Jurkat, Clone E6-1 (cell line): Measurements from ENCODE around the gene CSF3R.
"Not testable (repeated sequence)": the region's sequence is repeated elsewhere in the genome, so short reads cannot be mapped to it uniquely, and the experiment has no call there.

ENCODE experiments used
- DNase-seq: peaks from one replicate; pipeline ENCODE4 v3.0.0-alpha.2; 2011; ENCODE audit warnings: low read depth, low spot score
- H3K4me3 ChIP-seq: 2 replicates; pipeline ENCODE4 v1.5.1; 2011; ENCODE audit warnings: mild to moderate bottlenecking, low read length, control low read depth, moderate library complexity

The CSF3R gene

DNA sequence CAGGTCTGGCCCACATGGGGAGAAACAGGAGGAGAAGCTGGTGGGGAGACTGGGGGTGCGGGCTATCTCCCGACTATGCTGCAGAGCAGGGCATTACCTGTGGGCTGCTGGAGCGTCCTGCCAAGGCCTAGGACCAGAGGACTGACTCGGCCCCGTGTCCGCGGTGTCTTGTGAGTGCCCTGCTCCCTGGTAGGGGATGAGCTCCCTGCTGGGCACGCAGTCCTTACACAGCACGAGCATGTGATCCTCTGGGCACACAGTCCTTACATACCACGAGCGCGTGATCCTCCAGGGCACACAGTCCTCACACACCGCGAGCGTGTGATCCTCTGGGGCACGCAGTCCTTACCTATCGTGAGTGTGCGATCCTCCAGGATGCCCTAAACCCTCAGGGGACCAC lies 31.8 kb upstream of the CSF3R start:
- DNase-seq, result no peak

DNA sequence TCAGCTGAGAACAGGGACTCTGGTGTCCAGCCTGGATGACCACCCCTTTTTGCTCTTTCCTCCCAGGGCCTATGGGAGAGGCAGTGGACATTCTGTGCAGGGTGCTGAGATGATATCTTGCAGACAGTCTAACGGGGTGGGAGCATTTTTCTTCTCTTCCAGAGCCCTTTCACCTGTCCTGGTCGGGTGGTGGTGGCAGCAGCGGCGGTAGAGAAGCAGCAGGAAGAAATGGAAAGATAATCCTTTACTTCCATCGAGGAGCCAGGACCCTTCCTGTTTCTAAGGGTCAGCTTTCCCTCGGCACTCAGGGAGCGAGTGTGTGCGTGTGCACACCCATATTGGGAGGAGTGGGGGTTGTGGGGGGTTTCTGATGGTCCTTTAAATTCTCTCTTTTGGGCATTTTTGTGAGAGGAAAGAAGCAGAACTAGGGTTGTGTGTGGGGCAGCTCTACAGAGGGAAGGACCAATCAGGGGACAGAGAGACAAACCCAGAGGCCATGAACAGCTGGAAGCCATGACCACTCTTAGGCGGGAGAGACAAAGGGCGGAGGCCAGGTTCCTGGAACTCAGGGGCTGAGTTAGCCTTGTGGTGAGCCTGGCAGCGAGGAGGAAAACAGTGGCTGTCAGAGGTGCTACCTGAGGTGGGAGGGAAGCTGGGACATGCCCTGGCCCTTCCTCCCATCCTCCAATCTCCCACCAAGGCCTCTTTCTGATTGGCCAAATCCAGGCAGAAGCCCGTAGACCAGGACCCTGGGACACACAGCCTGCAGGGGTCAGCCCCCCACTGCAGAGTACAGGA lies 31.2 kb upstream of the CSF3R start:
- no peak overlapping the region for H3K4me3 ChIP-seq
- DNase-seq, result no peak

More for the DNA sequence above, 31.8 kb upstream of the CSF3R start:
- H3K4me3 ChIP-seq, result no peak overlapping the region

DNA sequence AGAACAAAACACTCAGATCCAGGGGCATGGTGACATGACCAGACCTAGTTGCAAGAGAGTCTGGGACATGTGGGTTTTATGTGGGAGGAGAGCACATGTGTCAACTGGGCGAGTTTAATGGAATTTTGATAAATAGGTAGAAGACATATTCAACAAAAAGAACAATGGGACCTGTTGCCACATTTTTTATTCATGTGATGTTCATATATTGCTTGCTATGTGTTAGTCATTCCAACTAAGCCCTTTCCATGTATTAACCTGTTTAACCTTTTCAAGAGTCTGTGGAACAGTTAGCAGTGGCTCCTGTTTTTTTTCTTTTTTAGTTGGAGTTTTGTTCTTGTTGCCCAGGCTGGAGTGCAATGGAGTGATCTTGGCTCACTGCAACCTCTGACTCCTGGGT lies 30.1 kb upstream of the CSF3R start:
- no peak overlapping the region for H3K4me3 ChIP-seq
- no peak for DNase-seq

DNA sequence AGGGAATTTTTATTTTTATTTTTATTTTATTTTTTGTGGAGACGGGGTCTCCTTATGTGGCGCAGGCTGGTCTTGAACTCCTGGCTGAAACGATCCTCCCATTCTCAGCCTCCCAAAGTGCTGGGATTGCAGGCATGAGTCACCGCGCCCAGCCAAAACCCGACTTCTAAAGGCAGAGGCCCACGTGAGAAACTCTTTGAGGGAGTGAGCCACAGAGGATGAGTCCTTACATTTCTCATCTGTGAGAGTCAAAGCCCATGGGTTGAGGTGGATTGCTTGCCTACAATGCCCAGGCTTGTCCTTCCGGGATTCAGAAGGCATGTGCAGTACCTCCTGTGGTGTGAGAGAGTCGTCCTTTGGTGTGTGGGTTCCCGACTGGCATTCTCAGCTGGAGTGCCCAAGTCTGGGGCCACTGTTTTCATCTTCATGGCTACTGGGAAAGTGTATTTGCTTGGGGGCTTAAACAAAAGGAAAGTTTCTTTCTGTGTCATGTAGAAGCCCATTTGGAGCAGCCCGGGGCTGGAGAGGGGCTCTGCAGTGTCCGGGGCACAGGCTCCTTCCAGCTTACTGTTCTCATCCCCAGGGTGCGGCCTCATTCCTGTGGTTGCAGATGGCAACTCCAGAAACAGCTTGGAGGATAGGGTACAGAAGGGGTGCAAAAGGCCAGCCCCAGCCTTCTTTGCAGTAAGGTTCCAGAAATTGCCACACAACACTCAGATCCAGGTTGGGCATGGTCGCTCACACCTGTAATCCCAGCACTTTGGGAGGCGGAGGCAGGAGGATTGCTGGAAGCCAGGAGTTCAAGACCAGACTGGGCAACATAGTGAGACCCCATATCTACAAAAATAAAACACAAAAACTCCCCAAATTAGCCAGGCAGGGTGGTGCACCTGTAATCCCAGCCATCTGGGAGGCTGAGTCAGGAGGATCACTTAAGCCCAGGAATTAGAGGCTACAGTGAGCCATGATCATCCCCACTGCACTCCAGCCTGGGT lies 29.4 kb upstream of the CSF3R start:
- DNase-seq, result no peak
- H3K4me3 ChIP-seq, result no peak overlapping the region

DNA sequence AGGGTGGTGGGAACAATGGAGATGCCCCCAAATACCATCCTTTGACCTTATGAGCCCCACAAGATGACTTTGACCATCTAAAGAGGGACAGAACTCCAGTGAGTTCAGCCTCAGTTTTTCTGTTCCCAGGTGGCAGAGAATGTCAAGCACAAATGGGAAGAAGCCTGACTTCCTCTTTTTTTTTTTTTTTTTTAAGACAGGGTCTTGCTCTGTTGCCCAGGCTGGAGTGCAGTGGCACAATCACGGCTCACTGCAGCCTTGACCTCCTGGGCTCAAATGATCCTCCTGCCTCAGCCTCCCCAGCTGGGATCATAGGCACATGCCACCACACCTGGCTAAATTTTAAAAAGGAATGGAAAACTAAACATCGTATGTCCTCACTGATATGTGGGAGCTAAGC lies 28.5 kb upstream of the CSF3R start:
- not testable (repeated sequence) for DNase-seq, H3K4me3 ChIP-seq

DNA sequence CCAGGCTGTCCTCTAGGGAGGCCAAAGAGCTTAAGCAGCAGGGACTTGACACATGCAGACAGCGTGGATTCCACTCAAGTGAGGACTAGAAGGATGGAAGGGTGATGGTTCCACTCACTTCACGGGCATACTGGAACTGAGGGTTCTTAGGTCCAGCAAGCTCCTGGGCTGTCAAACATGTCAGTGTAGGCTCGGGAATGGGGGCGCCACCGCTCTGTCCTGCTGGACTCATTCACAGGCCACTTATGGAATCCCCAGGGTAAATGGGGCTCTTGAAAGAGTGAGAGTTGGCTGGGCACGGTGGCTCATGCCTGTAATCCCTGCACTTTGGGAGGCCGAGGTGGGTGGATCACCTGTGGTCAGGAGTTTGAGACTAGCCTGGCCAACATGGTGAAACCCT lies 27.7 kb upstream of the CSF3R start:
- no peak for DNase-seq
- H3K4me3 ChIP-seq, result no peak overlapping the region

DNA sequence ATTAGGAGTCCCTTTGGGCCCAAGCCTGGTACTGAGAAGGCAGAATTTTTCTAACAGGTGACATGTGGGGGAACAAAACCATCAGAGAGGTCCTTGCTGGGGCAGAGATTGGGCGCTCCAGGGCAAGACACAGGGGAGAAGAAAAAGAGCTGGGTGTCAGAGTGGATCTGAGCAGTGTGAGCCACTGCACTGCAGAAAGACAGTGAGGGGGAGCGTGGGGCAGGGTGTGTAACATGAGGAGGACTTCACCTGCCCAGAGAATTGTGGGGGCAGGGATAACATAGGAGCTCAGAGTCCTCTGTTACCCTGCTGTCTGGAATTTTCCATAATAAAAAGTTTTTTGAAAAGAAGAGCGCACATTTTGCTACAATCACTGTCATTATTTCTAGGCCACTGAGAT lies 25.5 kb upstream of the CSF3R start:
- DNase-seq, result no peak
- no peak overlapping the region for H3K4me3 ChIP-seq

DNA sequence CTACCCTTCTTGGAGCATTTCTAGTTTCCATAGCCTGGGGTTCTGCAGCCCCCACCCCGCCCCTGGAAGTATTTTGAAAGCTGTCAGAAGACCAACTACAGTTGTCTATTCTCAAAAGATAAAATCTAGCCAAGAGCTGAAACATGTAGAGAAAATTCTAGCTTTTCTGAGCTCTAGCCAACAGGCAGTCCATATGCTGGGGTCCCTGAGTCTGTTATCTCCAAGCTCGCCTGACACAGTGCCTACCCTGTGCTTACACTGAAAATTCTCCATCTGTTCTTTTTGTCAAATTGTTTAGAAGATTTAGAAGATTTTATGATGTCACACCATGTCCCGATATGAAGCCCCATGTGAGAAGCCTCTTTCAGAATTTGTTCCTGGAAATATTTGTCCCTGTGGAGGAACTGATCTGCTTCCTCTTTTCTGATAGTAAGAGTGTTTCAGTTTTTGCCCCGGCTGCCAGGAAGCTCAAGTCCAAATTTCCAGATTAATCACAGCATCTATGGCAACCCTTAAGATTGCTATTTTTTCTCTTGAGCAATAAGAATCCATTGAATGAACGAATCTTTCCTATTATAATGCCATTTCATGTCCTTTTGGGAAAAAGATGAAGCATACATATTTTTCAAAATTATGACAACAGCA lies 23.7 kb upstream of the CSF3R start:
- no peak overlapping the region for H3K4me3 ChIP-seq
- DNase-seq, result no peak

DNA sequence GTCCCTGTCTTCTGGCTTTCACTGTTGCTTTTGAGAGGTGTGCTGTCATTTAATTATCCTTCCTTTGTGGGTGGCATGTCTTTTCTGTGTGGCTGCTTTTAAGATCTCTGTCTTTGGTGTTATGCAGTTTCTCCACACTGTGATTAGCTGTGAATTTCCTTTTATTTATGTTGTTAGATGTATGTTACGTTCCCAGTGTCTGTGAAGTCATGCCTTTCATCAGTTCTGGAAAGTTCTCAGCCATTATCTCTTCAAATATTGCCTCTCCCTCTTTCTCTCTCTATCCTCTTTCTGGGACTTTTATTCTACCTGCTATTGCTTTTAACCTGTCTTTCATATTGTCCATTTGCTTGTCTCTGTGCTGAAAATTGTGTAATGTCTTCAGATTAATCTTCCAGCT lies 21.0 kb upstream of the CSF3R start:
- DNase-seq, result no peak
- H3K4me3 ChIP-seq, result no peak overlapping the region

DNA sequence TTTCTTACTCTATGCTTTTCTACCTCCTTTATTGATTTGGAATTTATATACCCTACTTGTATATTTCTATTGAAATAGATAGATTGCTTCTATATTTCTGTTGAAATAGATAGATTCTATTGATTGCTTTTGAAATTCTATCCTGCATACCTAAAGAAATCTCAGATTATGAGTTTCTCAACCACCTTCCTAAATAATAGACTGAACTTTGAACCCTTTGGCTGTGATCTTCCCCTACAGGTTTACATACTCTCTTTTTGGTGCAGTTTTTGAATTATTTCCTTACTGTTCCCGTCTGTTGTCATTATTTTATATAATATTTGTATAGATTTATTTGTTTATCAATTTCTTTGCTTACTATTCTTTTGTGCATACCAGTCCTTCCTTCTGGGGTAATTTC lies 20.4 kb upstream of the CSF3R start:
- no peak overlapping the region for H3K4me3 ChIP-seq
- no peak for DNase-seq

DNA sequence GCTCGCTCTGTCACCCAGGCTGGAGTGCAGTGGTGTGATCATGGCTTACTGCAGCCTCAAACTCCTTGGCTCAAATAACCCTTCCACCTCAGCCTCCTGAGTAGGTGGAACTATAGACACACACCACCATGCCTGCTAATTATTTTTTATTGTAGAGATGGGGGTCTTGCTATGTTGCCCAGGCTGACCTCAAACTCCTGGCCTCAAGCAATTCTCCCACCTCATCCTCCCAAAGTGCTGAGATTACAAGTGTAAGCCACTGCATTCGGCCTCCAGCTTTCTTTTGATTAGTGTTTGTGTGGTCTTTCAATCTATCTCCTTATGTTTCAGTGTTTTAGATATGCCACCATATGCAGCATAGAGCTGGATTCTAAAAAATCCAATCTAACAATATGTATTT lies 19.9 kb upstream of the CSF3R start:
- no peak for DNase-seq
- H3K4me3 ChIP-seq, result no peak overlapping the region

DNA sequence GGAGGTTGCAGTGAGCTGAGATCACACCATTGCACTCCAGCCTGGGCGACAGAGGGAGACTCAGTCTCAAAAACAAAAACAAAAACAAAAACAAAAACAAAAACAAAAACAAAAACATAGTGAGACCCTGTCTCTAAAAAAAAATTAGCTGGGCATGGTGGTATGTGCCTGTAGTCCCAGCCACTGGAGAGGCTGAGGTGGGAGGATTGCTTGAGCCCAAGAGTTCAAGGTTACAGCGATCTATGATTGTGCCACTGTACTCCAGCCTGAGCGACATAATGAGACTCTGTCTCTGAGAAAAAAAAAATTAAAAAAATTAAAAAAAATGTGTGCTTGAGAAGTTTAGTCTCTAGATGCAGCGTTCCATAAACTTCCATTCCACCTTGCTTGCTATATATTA lies 19.2 kb upstream of the CSF3R start:
- DNase-seq, H3K4me3 ChIP-seq: not testable (repeated sequence)

DNA sequence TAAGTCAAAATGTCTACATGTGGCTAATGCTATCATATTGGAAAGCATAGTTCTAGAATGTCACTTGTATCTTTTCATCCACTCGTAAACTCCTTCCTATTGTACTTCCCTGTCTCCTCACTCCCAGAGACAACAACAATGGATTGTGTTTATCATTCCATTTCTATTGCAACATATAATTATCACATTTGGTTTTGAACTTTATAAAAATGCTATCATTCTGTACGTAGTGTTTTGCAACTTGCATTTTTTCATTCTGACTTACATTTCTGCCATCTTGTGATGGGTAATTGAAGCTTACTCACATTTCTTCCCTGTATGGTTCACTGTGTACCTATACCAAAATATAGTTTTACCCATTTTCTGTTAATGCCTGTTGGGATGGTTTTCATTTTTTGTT lies 14.5 kb upstream of the CSF3R start:
- no peak overlapping the region for H3K4me3 ChIP-seq
- DNase-seq, result no peak

DNA sequence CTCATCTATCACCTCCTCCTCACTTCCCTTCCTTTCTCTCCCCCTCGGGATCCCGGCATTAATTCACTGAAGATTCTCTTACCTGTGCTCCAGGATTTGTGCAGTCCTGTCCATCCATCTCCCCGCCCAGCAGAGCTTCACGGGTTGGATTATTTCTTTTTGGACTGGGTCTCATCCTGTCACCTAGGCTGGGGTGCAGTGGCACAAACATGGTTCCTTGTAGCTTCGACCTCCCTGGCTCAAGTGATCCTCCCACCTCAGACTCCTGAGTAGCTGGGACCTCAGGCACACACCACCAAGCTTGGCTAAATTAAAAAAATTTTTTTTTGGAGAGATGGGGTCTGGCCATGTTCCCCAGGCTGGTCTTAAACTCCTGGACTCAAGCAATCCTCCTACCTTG lies 12.3 kb upstream of the CSF3R start:
- H3K4me3 ChIP-seq, result no peak overlapping the region
- DNase-seq, result no peak

DNA sequence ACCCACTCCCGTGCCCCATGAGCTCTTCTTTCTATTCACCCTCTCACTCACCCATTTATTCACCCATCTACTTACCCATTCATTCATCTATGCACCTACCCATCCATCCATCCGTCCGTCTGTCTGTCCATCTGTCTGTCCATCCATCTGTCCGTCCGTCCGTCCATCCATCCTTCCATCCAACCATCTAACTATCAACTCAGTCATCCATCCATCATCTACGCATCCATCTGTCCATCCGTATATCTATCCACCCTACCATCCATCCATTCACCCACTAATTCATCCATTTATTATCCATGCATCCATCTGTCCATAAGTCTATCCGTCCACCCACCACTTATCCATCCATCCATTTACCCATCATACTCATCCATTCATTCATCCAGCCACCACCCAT lies 10.8 kb upstream of the CSF3R start:
- no peak overlapping the region for H3K4me3 ChIP-seq
- DNase-seq, result no peak

DNA sequence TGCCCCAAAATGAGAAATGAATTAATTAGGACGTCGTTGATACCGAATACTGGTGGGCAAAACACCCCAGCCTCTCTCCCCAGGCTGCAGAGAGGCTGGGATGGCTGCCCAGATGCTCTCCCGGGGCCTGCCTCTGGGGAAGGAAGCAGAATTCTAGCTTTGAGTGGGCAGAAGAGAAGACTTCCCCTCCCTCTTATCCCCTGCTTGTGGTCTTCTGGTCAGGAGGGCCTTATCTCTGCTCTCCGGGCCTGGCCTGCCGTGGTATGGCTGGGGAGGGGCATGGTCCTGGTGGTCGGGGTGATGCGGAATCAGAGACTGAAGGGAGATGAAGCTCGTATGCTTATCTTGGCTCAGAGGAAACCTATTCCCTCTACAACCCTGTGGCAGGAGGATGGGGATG lies 9.8 kb upstream of the CSF3R start:
- DNase-seq, result no peak
- H3K4me3 ChIP-seq, result no peak overlapping the region

DNA sequence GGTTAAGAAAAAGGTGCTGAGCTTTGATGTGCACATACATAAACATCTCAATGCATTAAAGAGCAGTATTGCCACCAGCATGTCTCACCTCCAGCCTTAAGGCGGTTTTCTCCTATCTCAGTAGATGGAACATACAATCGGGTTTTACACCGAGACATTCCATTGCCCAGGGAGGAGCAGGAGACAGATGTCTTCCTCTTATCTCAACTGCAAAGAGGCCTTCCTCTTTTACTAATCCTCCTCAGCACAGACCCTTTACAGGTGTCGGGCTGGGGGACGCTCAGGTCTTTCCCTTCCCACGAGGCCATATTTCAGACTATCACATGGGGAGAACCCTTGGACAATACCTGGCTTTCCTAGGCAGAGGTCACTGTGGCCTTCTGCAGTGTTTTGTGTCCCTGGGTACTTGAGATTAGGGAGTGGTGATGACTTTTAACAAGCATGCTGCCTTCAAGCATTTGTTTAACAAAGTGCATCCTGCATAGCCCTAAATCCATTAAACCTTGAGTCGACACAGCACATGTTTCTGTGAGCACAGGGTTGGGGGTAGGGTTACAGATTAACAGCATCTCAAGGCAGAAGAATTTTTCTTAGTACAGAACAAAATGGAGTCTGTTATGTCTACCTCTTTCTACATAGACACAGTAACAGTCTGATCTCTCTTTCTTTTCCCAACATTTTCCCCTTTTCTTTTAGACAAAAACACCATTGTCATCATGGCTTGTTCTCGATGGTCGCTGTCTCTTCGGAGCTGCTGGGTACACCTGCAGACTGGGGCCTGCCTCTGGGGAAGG lies 6.7 kb upstream of the CSF3R start:
- not testable (repeated sequence) for H3K4me3 ChIP-seq, DNase-seq

DNA sequence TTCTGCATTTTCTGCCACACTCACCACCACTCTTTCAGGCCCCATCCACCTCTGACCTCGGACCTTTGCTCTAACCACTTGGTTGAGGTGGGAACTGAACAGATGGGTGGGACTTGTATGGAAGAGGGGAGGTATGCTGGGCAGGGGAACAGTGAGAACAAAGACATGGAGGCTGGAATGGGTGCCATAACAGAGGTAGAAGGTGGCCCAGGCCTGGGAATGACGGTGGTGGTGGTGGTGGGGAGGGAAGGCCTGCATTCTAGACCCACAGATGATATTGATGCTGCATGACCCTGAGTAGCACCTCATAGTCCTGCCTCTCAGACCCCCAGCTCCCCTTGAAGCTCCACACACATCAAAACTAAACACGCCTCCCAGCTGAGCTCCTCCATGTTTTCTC lies 5.2 kb upstream of the CSF3R start:
- DNase-seq, result no peak

DNA sequence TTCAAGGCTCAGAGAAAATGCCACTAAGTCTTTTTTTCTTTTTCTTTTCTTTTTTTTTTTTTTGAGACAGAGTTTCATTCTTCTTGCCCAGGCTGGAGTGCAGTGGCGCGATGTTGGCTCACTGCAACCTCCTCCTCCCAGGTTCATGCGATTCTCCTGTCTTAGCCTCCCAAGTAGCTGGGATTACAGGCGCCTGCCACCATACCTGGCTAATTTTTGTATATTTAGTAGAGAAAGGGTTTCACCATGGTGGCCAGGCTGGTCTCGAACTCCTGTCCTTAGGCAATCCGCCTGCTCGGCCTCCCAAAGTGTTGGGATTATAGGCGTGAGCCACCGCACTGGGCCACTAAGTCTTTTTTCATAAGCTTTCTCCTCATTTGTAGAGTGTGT lies 4.6 kb upstream of the CSF3R start:
- H3K4me3 ChIP-seq, DNase-seq: not testable (repeated sequence)

More for the DNA sequence above, 5.2 kb upstream of the CSF3R start:
- no peak overlapping the region for H3K4me3 ChIP-seq
